Glomerular endothelial cell (primary cell): Measurements from ENCODE around the gene SLC6A13. TPM values are rescaled to one million over a fixed set of nuclear protein-coding genes. Genes with fewer than 3 reads are reported as not detected.
"Not testable (repeated sequence)": the region's sequence is repeated elsewhere in the genome, so short reads cannot be mapped to it uniquely, and the experiment has no call there.

Experiments used
- DNase-seq: peaks from one replicate; pipeline ENCODE4 v3.0.0-alpha.2; 2011; ENCODE audit warnings: low read depth, low spot score; ENCODE audit errors: extremely low read depth
- total RNA-seq: library from RNA; depleted of rRNA; stranded (reverse); fragments of >200 nt; gene quantifications from 2 replicates; pipeline ENCODE4 v1.2.3, GENCODE V29; 2015

Gene SLC6A13
- total RNA-seq, 1 donor from 2014 or later = not detected

DNA sequence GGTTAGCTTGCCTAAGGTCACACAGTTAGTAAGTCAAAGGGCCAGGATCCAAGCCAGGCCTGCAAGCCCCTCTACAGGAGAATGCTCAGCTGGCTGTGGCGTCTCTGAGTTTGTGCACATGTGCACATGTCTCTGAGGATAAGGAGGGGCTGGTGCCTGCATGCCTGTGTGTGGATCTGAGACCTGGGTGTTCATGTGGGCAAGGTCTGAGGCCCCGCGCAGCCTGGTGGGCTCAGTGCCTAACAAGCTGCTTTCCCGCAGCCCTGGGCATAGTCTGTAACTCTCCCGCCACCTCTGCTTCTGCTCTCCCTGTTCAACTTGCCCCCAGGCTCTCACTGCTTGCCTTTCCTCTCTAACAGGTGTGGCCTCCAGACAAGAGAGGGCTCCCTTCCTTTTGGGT lies 44.4 kb downstream of the SLC6A13 start:
- DNase-seq = no peak

GRCh38 chr12:217029-217428 lies 45.6 kb downstream of the SLC6A13 start:
- DNase-seq = not testable (repeated sequence)

DNA sequence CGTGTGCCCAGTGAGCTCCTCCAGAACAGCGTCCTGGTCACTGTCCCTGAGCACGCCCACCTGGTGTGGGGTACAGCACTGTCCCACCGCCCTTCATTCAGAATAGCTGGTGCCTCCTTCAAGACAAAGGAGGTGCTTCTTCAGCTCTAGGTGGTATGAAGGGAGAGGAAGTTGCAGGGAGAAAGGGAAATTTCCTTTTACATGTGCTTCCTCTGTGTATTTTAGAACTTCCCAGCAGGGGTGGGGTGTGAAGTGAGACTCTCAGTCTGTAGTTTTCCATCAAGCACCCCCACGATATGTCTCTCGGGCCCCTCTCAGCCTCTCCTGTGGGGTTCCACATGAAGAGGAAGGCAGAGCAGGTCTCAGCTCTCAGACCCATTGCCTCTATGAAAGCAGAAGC lies 47.5 kb downstream of the SLC6A13 start:
- no peak for DNase-seq

- DNase-seq = no peak
These were observed 48.5 kb downstream of the SLC6A13 start, which contains the start of gene SLC6A12 for GRCh38 chr12:214003-214741. TSS of gene SLC6A12 (minus strand) at chr12:214157. CDS start at chr12:209986, 4,171 bp downstream.

DNA sequence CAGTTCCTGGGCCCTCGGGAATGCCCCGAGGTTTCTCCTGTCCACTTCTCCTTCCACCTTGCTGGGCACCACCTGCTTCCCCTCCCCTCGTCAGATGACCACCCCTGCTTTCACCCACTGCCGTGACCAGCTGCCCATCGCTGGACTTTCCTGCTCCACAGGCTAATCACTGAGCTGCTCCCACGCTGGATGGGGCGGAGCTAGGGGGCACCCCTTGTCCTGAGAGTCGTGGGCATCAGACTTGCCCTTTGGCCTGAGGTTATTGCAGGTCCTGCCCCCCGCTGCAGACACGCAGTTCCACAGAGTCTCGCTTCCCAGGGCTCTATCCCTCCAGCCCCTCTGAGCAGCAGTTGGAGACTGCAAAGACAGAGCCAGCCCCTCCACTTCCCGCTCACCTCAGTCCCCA lies 49.1 kb downstream of the SLC6A13 start:
- no peak for DNase-seq

DNA sequence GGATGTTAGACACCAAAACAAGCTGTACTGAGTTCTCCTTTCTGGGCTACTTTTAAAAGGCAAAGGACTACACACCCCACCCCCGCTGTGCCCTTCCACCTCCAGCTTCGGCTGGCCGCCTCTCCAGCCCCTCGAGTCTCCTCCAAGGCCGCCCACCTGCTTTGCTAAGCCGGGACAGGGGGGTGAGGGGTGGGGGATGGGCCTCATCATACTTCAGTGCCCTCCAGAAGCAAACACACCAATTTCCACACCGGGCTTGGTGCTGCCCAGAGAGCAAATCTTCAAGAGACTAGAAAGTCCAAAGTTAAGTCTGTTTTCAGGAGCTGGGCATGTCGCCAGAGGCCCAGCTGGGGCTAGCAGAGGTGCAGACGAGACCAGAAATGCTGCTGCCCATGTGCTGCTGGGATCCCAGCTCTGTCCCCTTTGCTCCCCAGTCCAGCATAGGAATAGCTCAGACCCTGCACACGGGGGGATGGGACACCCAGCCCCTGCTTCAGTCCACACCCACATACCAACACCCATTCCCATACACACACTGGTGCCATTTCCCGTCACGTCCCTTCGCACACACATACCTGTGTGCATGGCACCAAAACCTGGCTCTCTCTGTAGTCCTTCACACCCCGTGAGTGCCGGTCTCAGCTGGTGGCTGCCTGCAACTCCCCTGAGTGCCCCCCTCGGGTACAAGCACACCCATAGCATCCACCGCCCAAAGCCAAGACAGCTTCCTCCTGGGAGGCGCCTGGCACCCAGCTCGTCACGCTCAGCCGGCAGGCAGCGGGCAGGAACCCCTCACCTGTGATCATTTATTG lies 49.7 kb downstream of the SLC6A13 start:
- no peak for DNase-seq

- DNase-seq = no peak
These were observed 50.3 kb downstream of the SLC6A13 start for GRCh38 chr12:212415-212714.

GRCh38 chr12:211639-212414 lies 50.8 kb downstream of the SLC6A13 start:
- DNase-seq = no peak

DNA sequence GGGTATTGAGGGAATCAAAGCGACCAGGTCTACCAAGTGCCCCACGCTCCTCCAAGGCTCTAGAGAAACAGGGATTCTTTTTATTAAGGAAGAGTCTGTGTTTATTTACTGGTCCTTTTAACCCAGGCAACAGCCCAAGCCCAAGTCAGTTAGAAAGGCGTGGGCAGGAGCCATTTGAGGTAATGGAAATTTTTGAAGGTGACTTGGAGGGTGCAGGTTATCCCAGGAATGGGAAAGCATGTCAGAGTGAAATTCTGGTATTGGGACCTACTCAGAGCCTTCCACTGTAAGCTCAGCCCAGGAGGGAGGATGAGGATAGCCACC lies 51.5 kb downstream of the SLC6A13 start:
- no peak for DNase-seq

- DNase-seq = no peak
These were observed 52.1 kb downstream of the SLC6A13 start for GRCh38 chr12:210277-211141.

DNA sequence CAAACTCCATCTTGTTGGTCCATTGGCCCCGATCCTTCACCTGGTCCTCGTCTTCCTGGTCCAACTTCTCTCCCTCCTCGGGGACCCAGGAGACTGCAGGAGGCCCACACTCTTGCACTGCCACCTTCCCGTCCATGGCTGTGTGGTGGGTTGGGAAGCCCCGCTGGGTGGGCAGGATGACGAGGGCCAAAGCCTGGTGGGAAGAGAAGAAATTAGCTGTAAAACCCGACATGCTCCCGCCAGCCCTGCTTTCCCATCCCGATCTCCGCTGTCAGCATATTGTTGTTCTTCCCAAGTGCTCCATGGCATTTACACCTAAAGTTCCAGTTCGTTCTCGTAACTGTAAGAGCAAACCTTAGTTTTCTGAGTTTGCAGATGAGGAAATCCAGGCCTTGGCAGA lies 52.8 kb downstream of the SLC6A13 start:
- no peak for DNase-seq

- no peak for DNase-seq
These were observed 53.4 kb downstream of the SLC6A13 start for GRCh38 chr12:209246-209645.

DNA sequence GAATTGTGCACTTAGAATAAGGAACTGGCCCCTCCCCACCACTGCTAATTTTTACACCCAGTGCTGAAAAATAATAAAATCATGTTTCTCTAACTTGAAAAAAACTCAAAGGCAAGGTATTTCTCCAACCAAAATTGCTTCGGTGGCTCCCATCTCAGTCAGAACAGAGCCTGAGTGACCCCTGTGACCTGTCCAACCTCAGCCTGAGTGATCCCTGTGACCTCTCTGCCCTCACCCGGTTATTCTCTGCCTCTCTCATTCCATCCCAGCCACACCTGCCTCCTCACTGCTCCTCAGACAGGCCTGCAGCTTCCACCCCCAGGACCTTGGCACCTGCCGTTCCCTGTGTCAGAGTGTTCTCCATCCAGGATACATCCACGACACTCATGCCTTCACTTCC lies 53.8 kb downstream of the SLC6A13 start:
- no peak for DNase-seq

GRCh38 chr12:207804-208203 lies 54.8 kb downstream of the SLC6A13 start:
- no peak for DNase-seq

DNA sequence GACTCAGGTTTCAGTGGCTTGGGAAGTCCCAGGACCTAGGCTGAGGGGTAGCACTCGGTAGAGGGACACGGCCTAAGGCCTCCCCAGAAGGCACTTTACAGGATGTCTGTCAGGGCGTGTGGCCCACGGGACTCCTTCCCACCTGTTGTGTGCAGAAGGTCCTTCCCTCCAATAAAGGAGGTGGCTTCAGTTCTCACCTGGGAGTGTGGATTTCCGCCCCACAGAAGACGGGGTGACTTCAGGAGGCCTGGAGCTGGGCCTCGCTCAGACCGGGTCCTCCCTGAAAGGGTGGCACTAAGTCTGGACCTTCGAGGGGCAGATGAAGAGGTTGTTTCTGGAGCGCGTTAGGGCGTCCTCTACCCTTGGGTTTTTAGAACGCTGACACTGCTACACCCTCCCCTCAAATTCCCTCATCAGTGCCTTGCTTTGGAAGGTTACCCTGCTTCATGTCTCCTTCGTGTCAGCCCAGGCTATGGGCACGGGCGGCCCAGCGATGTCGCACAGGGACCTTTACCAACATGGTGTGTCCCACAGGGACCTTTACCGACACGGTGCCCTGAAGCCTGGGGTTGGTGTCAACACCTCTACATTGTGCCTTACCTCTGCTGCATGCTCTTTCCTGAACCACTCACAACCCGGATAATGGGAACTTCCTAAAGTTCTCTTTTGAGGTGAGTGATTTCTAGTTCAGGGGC lies 55.7 kb downstream of the SLC6A13 start:
- DNase-seq = no peak

GRCh38 chr12:205026-205425 lies 57.6 kb downstream of the SLC6A13 start:
- no peak for DNase-seq

DNA sequence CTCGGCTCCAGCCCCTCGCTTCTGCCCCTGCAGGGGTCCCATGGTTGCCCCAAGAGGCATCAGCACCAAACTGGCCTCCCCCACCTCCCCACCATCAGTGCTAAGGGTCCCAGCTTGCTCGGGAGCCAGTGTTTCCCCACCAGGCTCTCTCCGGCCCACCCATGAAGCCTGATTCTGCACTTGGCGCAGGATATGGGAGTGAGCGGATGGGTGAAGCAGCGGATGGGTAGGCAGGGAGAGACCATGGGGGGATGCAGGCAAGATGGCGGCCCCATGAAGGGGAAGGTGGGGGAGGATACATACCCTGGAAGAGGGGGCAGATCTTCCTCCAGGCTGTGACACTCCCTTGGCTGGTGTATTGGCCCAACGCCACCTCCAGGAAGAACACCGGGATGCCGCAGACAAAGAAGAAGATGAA lies 58.4 kb downstream of the SLC6A13 start:
- no peak for DNase-seq

- DNase-seq = no peak
These were observed 59.0 kb downstream of the SLC6A13 start for GRCh38 chr12:203462-204260.

DNA sequence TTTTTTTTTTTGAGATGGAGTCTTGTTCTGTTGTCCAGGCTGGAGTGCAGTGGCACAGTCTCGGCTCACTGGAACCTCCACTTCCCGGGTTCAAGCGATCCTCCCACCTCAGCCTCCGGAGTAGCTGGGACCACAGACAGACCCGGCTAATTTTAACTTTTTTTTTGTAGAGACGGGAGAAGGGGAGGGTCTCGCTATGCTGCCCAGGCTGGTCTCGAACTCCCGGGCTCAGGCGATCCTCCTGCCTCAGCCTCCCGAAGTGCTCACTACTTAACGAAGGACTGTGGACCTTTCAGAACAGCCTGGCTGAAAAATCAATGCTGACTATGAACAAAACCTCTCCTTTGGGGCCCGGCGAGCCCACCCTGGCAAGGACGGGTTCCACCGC lies 59.6 kb downstream of the SLC6A13 start:
- no peak for DNase-seq
